Activated CD4-positive, alpha-beta T cell treated with anti-CD3 and anti-CD28 coated beads, Interleukin-2, amount 50 U/mL, for 48 hours (primary cell): ENCODE results near the gene HLA-DQB1.
"Not testable (repeated sequence)": the region's sequence is repeated elsewhere in the genome, so short reads cannot be mapped to it uniquely, and the experiment has no call there.

Source experiments
- DNase-seq, 2 experiments: peaks; one replicate each; pipeline ENCODE4 v3.0.0-alpha.2; 2020

The HLA-DQB1 gene

GRCh38 chr6:32659856-32660595, 6.4 kb downstream of the HLA-DQB1 start:
- no peak for DNase-seq

- DNase-seq = no peak
These were observed 8.1 kb downstream of the HLA-DQB1 start for GRCh38 chr6:32658268-32658897.

DNA sequence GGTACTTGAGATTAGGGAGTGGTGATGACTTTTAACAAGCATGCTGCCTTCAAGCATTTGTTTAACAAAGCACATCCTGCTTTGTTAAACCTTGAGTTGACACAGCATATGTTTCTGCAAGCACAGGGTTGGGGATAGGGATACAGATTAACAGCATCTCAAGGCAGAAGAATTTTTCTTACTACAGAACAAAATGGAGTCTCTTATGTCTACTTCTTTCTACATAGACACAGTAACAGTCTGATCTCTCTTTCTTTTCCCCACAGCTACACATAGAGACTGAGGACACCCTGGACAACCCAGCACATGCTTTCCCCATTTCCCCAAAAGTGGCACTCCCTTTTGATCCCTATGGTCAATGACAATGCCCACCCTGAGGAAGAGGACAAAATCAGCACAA, 8.6 kb downstream of the HLA-DQB1 start:
- not testable (repeated sequence) for DNase-seq

- not testable (repeated sequence) for DNase-seq
These were observed 9.1 kb downstream of the HLA-DQB1 start for GRCh38 chr6:32657329-32657728.

DNA sequence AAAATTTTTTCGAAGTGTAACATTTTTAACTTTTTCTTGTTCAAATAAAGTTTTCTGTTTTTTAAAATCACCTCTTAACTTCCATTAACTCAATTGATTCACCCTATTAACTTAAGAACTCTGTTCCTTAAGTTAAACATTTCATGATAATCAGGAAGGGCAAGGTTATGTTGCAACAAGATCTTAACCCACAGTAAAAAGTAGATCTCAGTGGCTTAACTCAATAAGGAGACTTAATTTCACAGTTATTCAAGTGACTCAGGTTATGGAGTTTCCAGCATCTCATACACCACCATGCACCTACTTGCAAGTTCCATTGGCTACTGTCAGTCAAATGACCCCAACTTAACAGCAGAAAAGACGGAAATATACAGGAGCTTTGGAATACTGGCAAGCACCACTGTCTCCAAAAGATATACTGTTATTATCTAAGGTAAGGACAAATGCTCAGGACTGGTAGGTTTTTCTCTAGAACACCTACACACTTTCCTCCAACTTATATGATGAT, 11.2 kb downstream of the HLA-DQB1 start:
- no peak for DNase-seq

DNA sequence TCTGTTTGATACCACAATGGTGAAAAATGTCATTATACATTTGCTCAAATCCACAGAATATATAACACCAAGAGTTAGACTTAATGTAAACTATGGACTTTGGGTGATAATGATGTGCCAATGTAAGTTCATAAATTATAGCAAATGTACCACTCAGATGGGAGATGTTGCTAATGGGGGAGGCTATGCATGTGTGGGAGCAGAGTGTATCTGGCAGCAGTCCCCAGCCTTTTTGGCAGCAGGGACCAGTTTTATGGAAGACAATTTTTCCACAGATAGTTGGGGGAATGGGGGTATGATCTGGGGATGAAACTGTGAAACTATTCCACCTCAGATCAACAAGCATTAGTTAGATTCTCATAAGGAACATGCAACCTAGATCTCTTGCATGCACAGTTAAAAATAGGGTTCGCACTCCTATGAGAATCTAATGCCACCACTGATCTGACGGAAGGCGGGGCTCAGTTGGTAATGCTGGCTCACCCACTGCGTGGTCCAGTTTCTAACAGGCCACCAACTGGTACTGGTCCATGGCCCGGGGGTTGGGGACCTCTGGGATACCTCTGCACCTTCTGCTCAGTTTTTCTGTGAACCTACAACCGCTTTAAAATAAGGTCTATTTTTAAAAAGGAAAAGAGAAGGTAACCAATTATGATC, 21.3 kb downstream of the HLA-DQB1 start:
- DNase-seq = no peak

GRCh38 chr6:32643904-32644303, 22.6 kb downstream of the HLA-DQB1 start:
- no peak for DNase-seq

- no peak for DNase-seq
These were observed 23.7 kb downstream of the HLA-DQB1 start for GRCh38 chr6:32642720-32643106.

DNA sequence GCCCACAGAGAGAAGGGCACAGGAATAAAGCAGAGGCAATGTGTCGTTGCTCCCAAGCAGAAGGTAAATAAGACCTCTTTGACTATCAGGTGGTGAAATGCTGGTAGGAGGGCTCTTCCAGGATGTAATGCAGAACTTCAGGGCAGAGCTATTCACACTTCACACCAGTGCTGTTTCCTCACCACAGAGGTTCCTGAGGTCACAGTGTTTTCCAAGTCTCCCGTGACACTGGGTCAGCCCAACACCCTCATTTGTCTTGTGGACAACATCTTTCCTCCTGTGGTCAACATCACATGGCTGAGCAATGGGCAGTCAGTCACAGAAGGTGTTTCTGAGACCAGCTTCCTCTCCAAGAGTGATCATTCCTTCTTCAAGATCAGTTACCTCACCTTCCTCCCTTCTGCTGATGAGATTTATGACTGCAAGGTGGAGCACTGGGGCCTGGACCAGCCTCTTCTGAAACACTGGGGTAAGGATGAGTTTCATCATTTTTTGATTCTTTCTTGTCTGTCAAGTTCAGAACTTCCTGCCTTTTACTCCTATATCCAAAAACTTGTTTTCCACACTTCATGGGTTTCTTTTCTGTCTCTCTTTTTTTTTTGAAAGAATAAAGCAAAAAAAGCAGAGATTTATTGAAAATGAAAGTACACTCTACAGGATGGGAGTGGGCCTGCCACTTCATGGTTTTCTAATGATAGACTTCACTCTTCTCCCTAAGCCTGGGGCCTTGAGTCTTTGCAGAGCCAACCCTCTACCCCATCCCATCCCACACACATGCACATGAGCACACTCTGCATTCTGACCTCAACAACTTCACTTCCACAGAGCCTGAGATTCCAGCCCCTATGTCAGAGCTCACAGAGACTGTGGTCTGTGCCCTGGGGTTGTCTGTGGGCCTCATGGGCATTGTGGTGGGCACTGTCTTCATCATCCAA, 24.4 kb downstream of the HLA-DQB1 start:
- DNase-seq = not testable (repeated sequence)

- no peak for DNase-seq
These were observed 25.3 kb downstream of the HLA-DQB1 start for GRCh38 chr6:32641122-32641521.

DNA sequence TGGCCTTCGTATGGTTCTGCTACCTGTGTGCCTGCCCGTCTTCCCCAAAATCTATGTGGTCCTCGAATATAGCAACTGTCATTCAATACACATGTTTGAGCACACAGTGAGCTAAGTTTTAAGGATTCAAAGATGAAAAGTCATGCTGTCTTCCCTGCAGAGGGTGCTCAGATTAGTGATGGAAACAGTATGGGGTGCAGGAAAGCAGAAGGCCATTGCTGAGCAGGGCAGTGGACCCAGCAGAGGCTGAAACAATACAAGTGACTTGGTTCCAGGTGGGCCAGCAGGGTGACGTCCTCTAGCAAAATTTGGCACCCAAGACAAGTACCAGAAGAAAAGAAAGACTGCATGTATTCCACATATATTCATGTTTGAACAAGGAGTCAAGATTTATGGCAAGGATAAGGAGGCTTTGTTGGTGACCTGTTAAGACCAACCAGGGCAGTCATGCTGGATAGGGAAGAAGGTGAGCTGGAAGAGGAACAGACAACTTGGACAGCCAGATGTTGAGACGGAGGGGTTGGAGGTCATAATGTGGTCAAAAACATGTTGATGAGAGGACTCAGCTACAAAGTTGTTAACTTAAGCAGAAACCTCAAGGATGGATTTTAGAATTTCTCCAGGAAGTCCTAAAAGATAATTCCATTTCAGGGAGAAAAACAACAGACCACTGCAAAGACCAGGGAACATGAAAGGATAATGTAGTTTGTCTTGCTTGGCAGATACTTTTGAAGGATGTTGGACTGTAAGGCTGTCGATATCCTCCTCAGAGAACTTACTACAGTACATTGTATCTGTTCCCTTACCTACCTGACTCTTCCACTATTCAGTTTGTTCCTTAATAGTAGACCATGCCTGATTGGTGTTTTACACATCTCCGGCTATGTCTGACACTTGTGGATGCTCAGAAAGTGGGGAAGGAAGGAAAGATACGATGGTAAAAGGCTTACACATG, 26.7 kb downstream of the HLA-DQB1 start:
- DNase-seq = no peak

DNA sequence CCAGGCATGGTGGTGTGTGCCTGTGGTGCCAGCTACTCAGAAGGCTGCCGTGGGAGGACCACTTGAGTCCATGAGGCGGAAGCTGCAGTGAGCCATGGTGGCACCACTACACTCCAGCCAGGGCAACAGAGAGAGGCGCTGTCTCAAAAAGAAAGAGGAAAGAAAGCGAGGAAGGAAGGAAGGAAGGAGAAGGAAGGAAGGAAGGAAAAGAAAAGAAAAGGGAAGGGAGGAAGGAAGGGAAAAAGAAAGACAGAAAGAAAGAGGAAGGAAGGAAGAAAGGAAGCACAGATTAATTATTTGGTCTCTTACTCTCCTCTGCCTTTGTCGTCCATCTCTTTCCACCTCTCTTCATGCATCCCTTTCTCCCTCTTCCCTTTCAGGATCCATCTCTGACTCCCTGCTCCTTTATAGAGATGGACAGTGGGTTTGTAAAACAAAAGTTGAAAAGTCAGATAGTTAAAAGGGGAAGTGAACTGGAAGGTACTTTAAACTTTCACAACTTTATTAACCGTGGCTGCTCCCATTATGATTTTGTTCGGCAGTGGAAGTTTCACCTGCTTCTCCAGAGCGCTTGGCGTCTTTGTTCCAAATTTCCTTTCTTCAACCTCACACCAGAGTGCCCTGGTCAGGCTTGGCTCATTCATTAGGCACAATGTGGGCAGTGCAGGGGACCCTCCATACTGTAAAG, 27.8 kb downstream of the HLA-DQB1 start:
- DNase-seq = no peak

GRCh38 chr6:32637883-32638282, 28.6 kb downstream of the HLA-DQB1 start:
- DNase-seq = no peak

DNA sequence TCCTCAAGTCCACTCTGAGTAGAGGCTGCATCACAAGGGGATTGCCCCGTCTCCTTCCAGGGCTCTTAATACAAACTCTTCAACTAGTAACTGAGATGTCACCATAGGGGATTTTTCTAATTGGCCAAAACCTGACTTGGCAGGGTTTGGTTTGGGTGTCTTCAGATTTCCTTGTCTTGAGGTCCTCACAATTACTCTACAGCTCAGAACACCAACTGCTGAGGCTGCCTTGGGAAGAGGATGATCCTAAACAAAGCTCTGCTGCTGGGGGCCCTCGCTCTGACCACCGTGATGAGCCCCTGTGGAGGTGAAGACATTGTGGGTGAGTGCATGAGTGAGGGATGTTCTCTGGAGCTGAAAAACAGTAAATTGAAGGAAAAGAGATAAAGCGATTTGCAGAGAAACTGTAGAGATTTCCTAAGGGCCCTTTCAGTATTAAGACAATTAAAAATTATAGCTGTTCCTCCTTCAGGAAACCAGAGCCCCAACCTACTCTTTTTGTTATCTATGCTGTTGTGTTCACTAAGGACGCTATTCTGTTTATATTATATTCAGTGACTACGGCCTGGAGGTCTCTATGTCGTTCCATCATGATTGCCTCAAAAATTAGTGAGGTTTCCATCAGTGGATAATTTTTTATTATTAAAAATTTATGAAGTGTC, 29.1 kb downstream of the HLA-DQB1 start, which contains the start of gene HLA-DQA1:
HLA-DQA1 (plus strand) TSS at position 188 of the 662 bp plus-strand sequence; CDS start at position 241, 53 bp downstream.
- no peak for DNase-seq

DNA sequence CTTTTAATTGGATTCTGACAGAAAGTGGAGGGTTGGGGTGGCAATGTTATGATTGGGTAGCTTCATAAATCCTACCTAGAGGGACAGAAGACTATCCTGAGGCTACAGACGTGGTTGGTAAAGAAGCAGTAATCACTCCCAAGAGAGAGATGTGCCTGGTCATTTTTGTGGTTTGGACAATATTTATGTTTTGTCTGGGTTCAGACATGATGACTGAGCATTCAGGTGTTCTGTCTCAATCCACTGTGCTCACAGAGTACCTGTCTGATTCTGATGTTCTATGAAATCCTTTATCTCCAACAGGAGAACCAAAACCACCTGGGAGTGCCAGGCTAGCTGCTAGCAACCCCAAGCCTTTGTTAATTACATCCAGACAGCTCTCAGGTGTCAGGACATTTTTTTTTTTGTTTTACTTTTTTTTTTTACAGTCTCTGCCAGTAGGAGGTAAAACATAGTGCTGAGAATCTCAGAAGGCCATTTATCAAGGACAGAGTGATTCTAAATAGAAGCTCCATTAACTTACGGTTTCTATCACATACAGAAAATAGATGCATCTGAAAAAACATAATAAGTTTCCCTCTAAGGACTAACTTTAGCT, 30.8 kb downstream of the HLA-DQB1 start:
- DNase-seq = no peak

GRCh38 chr6:32629793-32630192, 36.7 kb downstream of the HLA-DQB1 start:
- DNase-seq = not testable (repeated sequence)

DNA sequence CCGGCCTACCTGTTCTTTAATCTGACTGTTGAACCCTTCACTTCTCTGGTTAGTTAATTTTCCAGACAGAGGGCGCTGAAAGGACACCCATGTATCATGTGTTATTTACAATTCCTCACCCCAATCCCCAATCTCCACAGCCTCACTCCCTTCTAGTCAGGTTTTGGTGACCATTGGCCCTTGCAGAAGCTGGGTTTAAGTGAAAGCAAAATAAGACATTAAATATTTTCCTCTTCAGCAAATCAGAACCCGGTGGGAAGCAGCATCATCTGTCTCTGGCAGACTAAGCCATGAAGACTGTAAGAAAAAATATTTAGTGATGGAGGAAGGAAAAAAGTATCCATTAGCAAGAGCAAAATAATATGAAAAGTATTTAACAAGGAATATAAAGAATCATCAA, 38.6 kb downstream of the HLA-DQB1 start:
- DNase-seq = peak in 1 of 2 experiments; percentile 21

GRCh38 chr6:32627249-32627648, 39.2 kb downstream of the HLA-DQB1 start:
- DNase-seq = no peak

DNA sequence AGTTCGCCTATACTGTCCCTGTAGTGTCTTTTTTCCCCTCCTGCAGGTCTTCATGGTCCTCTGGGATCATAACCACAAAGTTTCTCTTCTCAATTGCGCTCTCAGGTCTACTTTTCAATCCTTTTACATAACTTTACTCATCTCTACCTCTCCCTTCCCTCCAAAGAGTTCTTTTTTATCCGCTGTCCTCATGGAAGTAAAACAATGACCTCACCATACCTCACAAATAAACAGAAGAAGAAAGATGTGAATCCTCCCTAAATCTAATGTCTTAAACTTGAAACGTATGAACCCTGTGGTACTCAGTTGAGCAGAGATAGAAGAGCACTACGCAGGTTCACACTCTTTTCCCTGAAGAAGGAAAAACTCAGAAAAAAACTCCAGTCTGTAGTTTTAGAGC, 41.3 kb downstream of the HLA-DQB1 start:
- DNase-seq = no peak

- no peak for DNase-seq
These were observed 41.9 kb downstream of the HLA-DQB1 start for GRCh38 chr6:32624565-32624964.
